HG03103 (cell line): ENCODE data around the gene SGCA.

Experiments used
- ATAC-seq: cut with Tn5 transposase; IDR thresholded peaks from one replicate; pipeline ENCODE4 v1.9.1; 2021; ENCODE audit warnings: low read depth; ENCODE audit not compliant: unreplicated experiment

SGCA gene

GRCh38 chr17:50205963-50206505, 40.2 kb downstream of the SGCA start:
- no peak for ATAC-seq

GRCh38 chr17:50206604-50207293, 40.9 kb downstream of the SGCA start:
- ATAC-seq: no peak

GRCh38 chr17:50207315-50207714, 41.5 kb downstream of the SGCA start:
- ATAC-seq: no peak

- ATAC-seq: no peak
Observed at GRCh38 chr17:50207792-50208567, 42.2 kb downstream of the SGCA start.

- no peak for ATAC-seq
Observed at GRCh38 chr17:50208611-50209061, 42.8 kb downstream of the SGCA start.

GRCh38 chr17:50209133-50209471, 43.3 kb downstream of the SGCA start:
- no peak for ATAC-seq

GRCh38 chr17:50209472-50210239, 43.9 kb downstream of the SGCA start:
- ATAC-seq: no peak

- no peak for ATAC-seq
Observed at GRCh38 chr17:50210240-50211225, 44.7 kb downstream of the SGCA start.

GRCh38 chr17:50211249-50212120, 45.7 kb downstream of the SGCA start:
- no peak for ATAC-seq

- ATAC-seq: no peak
Observed at GRCh38 chr17:50212121-50212843, 46.5 kb downstream of the SGCA start.

- peak; percentile 73 for ATAC-seq
Observed at GRCh38 chr17:50213026-50214022, 47.5 kb downstream of the SGCA start.

- ATAC-seq: no peak
Observed at GRCh38 chr17:50214976-50215760, 49.4 kb downstream of the SGCA start.

GRCh38 chr17:50217591-50217990, 51.8 kb downstream of the SGCA start:
- no peak for ATAC-seq

GRCh38 chr17:50218071-50218759, 52.4 kb downstream of the SGCA start:
- no peak for ATAC-seq

GRCh38 chr17:50218771-50219315, 53.0 kb downstream of the SGCA start:
- ATAC-seq: no peak
